HEK293T (cell line): ENCODE measurements around the gene MT1M.

Source experiments
- ARNT ChIP-seq: fragments of 450-650 bp; IDR thresholded peaks from 2 replicates; pipeline ENCODE4 v1.6.1; 2017; ENCODE audit warnings: mild to moderate bottlenecking
- BHLHE40 ChIP-seq: fragments of 450-650 bp; IDR thresholded peaks from 2 replicates; pipeline ENCODE4 v1.6.1; 2016; ENCODE audit warnings: mild to moderate bottlenecking, moderate library complexity, borderline replicate concordance
- FOXA1 ChIP-seq: fragments of 450-650 bp; IDR thresholded peaks from 2 replicates; pipeline ENCODE4 v1.6.1; 2016; ENCODE audit warnings: mild to moderate bottlenecking
- FOXK2 ChIP-seq: fragments of 450-650 bp; IDR thresholded peaks from 2 replicates; pipeline ENCODE4 v1.6.1; 2016; ENCODE audit warnings: mild to moderate bottlenecking
- FOXM1 ChIP-seq: fragments of 450-650 bp; IDR thresholded peaks from 2 replicates; pipeline ENCODE4 v1.6.1; 2017; ENCODE audit warnings: mild to moderate bottlenecking, borderline replicate concordance
- HDGF ChIP-seq: fragments of 450-650 bp; IDR thresholded peaks from 2 replicates; pipeline ENCODE4 v1.6.1; 2017; ENCODE audit warnings: antibody characterized with exemption, borderline replicate concordance
- L3MBTL2 ChIP-seq: fragments of 450-650 bp; conservative IDR thresholded peaks from 2 replicates; pipeline ENCODE4 v1.6.1; 2016; ENCODE audit warnings: mild to moderate bottlenecking
- LEF1 ChIP-seq: fragments of 450-650 bp; IDR thresholded peaks from 2 replicates; pipeline ENCODE4 v1.6.1; 2017; ENCODE audit warnings: mild to moderate bottlenecking, borderline replicate concordance
- SP1 ChIP-seq: fragments of 450-650 bp; IDR thresholded peaks from 2 replicates; pipeline ENCODE4 v1.6.1; 2017
- SUZ12 ChIP-seq: fragments of 450-650 bp; IDR thresholded peaks from 2 replicates; pipeline ENCODE4 v1.6.1; 2016; ENCODE audit warnings: mild to moderate bottlenecking
- TARDBP ChIP-seq: fragments of 450-650 bp; IDR thresholded peaks from 2 replicates; pipeline ENCODE4 v1.6.1; 2016
- ZNF384 ChIP-seq: fragments of 450-650 bp; IDR thresholded peaks from 2 replicates; pipeline ENCODE4 v1.6.1; 2016
- TF ChIP-seq, protein P1 (sequence below): fragments of 450-650 bp; IDR thresholded peaks from 2 replicates; pipeline ENCODE4 v1.6.1; 2016

DNA sequence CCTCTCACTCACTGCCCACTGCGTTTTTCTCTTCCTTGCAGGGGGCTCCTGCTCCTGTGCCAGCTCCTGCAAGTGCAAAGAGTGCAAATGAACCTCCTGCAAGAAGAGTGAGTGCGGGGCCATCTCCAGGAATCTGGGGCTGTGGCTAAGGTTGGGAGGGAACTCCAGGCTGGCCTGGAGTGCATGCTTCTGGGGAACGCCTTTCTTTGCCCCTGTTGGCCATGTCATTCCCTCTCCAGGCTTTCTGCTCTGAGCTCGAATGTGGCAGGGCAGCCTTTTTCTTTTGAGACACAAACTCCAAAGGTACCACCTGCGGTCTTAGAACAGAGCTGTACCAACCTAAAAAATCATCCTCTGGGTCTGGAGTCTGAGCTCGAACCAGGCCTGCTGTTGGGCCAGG is 14.3 kb upstream of the MT1M start:
- TF ChIP-seq, protein P1, sequence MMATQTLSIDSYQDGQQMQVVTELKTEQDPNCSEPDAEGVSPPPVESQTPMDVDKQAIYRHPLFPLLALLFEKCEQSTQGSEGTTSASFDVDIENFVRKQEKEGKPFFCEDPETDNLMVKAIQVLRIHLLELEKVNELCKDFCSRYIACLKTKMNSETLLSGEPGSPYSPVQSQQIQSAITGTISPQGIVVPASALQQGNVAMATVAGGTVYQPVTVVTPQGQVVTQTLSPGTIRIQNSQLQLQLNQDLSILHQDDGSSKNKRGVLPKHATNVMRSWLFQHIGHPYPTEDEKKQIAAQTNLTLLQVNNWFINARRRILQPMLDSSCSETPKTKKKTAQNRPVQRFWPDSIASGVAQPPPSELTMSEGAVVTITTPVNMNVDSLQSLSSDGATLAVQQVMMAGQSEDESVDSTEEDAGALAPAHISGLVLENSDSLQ: no peak
- TF ChIP-seq TARDBP: no peak
- no peak for TF ChIP-seq SUZ12
- no peak for TF ChIP-seq HDGF
- TF ChIP-seq ARNT: no peak
- no peak for TF ChIP-seq SP1
- TF ChIP-seq LEF1: no peak
- TF ChIP-seq FOXM1: no peak
- TF ChIP-seq FOXK2: no peak
- TF ChIP-seq BHLHE40: no peak
- TF ChIP-seq ZNF384: no peak
- TF ChIP-seq FOXA1: no peak
- no peak for TF ChIP-seq L3MBTL2
